ENCODE measurements around the gene TLE5.
"Not testable (repeated sequence)": the region's sequence is repeated elsewhere in the genome, so short reads cannot be mapped to it uniquely, and the experiment has no call there.

Gene TLE5

DNA sequence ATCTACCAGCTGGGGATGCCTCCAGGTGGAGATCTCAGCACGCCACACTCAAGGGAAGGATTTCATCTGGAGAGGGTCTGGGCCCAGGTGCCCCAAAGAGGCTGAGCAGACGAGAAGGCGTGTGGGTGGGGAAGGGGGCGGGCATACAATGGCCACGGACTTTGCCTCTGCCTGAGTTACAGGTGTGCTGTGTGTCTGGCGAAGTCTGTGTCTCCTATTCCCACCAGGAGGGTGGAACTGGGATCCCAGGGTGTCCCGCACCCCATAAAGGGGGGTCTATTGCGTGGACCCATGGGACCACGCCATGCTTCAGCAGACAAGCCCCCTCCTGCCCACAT lies 36.8 kb downstream of the TLE5 start:
- no peak for DNase-seq (ENCODE audit: low spot score)

DNA sequence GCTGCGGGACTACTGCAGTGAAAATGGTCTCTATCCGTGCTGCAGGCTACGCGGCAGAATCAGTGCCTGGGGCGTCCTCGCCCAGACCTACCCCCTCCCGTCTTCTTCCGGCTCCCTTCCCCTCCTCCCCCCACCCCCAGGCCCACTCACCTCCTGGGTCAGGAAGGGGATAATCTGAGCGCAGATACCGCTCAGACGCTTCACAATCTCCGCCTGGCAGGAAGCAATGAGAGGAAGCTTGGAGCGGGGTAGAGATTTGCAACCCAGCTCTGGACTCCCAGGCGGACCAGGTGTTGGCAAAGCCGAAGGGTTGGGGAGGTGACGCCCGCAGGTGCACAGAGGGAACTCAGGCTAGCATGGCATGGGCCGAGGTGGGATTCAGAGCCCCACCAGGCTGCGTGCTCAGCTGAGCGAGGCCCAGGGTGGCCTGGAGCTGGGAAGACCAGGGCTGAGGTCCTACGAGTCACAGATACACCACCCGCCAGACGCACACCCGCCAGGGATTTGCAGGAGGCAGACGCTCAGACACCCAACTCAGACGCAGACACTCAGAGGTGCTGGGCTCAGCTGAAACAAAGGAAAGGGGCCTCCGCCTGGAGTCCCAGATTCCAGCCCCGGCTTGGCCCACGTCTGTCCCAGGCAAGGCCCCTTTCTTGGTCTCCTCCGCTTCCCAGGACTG lies 37.3 kb downstream of the TLE5 start:
- DNase-seq (ENCODE audit: low spot score) = no peak

DNA sequence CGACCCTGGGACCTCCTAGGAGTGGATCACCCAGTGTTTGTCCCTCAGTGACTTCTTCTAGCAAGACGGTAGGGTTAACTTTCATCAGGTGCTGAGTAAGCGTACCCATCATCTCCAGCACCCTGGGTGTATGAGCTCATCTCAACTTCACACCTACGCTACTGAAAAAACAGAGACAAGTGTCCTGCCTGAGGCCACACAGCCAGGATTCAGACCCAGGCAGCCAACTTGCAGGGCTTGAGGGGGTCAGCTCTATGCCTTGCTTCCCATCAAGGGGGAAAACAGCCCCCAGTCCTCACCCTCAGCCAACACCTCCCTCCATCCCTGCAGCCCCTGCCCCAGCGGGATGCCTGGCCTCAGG lies 37.8 kb downstream of the TLE5 start:
- DNase-seq (ENCODE audit: low spot score) = no peak

DNA sequence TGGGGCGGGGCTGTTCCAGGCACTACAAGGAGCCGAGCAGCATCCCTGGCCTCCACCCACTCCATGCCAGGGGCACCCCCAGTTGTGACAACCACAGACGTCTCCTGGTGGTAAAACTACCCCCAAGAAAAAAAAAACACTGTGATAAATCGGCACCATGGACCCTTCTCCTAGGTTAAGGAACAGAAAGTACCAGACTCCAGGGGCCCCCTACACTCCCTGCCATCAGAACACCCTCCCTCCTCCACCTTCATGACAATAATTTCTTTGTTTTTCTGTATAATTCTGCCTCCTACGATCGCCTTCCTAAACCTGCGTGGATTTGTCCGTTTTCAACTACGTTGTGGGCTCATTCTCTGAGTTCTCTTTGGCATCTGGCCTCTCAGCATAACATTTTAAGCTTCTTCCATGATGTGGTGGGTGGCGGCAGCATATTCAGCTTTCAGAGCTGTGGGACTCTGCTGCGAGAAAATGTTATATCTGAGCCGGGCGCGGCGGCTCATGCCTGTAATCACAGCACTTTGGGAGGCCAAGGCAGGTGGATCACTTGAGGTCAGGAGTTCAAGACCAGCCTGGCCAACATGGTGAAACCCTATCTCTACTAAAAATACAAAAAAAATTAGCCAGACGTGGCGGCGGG lies 41.9 kb downstream of the TLE5 start:
- no peak for DNase-seq (ENCODE audit: low spot score)

DNA sequence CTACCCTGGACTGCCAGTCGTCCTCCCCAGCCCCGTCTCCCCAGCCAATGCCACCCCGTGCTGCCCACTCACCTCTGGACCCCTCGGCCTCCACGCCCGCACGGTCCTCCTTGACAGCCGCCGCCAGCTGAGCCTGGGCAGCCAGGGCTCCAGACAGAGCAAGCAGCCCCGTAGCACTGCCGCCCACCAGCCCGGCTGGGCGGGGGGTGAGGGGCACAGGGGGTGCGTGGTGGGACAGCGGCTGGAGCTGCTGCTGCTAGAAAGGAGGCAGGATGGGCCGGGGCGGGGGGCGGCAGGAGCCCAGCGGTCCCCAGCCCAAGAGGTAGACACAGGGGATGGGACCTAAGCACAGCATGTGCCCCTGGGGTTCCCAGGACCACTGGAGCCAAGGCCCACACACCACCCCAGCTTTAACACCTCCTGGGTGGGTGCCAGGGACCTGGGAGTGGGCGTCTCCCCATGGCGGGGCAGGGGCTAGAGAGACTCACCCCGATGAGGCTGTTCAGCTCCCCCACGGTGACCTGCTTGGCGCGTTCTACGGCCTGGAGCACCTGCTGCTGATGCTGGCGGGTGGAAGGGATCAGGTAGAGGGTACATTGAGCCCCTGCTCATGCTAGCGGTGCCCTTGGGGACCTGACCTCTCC lies 43.0 kb downstream of the TLE5 start:
- DNase-seq (ENCODE audit: low spot score) = no peak

DNA sequence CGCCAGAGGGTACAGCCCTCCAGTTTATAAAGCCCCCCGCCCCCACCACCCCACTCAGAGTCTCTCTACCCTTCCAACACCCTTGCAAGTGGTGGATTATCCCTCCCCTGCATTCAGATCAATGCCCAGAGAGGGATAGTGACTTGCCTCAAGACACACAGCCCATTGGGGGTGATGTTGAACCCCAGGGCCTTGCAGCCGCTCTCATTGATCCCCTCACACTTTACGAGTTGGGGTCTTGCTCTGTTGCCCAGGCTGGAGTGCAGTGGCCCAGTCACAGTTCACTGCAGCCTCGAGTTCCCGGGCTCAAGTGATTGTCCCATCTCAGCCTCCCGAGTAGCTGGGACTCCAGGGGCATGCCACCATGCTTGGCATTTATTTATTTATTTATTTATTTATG lies 44.4 kb downstream of the TLE5 start:
- DNase-seq (ENCODE audit: low spot score) = no peak

DNA sequence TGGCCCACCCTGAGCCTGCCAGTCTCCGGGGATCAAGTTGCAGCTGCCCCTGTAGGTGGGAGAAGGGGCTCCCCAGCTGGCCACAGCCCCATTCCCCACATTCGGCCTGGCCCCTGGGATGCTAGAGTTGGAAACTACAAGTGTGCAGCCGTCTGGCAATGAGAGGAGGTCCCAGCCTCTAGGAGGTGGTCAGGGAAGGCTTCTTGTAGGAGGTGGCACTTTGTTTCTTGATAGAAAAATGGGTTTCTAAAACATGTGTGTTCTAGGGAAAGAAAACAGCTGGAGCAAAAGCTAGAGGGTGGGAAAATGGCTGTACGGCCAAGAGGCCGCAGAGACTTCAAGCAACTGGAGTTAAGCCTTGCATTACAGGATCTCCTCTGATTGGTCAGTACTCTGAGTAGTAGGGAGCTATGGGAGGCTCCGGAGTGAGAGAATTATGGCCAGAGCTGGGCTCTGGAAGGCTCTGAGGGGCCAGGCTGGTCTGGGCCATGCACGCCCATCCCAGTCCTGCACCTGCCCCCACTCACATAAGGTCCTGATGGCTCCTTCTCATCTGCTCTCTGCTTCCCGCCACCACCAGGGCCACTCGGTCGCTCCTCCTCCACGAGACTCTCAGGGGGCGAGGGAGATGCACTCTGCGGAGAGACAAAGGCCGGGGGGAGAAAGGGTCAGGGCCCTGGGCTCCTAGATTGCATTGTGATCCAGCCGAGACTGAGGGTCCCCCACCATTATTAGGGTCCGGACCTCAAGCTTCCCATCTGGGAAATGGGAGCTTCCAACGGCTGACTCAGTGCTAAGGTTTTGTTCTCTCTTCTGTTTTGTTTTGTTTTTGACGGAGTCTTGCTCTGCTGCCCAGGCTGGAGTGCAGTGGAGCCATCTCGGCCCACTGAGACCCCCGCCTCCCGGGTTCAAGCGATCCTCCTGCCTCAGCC lies 46.9 kb downstream of the TLE5 start:
- DNase-seq (ENCODE audit: low spot score) = no peak

DNA sequence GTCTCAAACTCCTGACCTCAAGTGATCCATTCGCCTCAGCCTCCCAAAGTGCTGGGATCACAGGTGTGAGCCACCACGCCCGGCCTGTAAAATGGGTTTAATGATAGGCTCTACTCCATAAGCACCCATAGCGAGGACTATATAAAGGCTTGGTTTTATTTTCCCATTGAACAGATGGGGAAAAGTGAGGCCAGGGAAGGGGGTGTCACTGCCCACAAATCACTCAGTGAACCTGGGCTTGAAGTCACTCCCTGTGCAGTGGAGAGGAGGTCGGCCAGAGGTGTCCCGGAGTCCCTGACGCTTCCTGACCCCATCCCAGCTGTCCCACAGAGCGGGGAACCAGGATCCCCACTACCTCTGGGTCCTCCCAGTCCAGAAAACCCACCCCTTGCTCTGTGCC lies 48.2 kb downstream of the TLE5 start:
- no peak for DNase-seq (ENCODE audit: low spot score)

DNA sequence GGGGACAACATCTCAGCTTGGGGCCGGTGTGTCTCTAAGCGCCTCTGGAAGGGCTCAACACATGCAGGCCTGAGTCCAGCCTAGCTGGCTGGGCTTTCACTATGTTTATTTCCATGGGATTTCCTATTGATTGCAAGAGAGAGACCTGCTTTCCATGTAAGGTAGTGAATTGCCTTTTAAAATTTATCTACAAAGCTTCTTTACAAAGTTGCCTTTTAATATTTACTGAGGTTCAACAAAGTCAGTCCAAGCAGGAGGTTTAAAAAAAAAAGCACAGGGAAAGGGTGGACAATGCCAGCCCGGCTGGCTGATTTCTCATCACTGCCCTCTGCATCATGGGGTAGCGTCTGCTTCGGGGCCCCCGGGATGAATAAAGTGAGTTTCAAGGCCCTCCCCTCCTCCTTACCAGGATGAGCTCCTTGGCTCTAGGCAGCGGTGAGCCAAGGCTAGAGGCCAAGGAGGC lies 49.0 kb downstream of the TLE5 start:
- DNase-seq (ENCODE audit: low spot score) = no peak

DNA sequence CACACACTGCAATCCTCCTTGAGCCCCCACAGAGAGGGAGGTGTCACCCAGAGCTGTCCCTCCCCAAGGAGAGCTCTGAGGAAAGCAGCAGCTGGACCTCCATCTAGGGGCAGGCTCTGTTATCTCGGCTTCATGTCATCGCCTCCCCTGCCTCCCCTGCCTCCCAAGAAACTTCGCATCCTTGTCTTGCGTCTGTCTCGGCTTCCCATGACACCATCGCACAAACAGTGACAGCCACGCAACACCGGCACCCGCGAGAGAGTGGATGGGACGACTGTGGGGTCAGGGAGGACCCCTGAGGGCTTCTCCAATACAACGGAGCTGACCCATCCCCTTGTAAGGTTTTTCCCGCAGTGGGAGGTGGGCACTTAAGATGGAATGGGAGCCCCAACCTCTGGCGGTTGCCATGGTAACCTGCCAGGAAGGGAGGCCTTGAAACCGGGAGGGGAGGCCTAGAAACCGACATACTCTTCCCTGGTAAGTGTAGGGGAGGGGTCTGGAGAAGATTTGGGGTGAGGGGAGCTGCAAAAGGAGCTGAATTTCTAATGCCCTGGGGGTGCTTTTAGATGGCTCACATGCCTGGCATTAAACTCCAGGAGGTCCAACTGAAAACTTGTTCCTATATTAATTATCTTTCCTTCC lies 49.6 kb downstream of the TLE5 start:
- DNase-seq (ENCODE audit: low spot score) = no peak

DNA sequence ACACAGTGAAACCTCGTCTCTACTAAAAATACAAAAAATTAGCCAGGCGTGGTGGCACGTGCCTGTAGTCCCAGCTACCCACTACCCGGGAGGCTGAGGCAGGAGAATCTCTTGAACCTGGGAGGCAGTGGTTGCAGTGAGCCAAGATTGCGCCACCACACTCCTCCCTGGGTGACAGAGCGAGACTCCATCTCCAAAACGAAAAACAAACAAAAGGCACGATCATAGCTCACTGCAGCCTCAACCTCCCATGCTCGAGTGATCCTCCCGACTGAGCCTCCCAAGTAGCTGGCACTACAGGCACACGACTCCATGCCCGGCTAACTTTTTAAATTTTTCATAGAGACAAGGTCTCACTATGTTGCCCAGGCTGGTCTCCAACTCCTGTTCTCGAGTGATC lies 50.2 kb downstream of the TLE5 start:
- not testable (repeated sequence) for DNase-seq (ENCODE audit: low spot score)

DNA sequence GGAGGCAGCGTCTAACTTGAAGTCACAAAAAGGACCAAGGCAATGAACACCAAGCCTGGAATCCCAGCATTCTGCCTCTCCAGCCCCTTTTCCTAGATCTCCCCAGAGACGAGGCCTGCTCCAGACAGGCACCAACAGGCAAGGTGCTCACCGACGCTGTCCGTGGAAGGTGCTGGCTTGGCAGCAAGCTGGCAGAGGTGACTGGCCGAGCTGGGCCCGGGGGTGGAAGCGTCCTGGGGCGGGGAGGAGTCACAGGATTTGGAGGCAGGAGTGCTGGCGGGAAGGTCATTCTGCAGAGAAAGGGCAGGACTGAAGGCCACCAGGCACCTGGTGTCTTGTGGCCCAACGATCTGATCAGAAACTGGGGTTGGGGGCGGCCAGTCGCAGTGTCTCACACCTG lies 51.4 kb downstream of the TLE5 start:
- no peak for DNase-seq (ENCODE audit: low spot score)

DNA sequence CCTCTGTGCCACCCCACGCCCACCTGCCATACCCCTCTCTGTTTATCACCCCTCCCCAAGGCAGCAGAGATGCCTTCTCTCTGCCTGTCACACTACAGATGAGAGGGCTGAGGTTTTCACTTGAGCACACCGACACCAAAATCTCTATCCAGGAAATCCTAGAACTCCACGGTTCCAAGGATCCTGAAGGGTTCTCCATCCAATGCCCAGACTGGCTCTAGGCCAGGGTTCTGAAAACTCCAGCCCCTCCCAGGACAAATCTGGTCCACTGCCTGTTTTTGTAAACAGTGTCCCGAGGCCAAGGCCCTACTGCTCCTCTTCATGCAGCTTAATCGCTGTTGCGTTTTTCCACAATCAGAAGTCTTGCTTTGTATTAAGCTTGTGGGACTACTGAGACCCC lies 53.3 kb downstream of the TLE5 start:
- DNase-seq (ENCODE audit: low spot score) = no peak

DNA sequence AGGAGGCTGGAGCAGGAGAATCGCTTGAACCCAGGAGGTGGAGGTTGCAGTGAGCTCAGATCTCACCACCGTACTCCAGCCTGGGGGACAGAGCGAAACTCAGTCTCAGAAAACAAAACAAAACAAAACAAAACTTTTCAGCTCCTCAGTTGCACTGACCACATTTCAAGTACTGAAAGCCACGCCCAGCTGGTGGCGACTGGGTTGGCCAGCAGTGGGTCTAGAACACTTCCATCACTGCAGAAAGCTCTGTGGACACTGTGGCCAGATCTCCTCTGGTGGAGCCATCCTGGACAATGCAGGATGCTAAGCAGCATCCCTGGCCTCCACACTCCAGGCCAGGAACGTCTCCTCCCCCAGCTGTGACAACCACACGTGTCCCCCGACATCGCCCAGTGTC lies 54.3 kb downstream of the TLE5 start:
- DNase-seq (ENCODE audit: low spot score) = no peak

DNA sequence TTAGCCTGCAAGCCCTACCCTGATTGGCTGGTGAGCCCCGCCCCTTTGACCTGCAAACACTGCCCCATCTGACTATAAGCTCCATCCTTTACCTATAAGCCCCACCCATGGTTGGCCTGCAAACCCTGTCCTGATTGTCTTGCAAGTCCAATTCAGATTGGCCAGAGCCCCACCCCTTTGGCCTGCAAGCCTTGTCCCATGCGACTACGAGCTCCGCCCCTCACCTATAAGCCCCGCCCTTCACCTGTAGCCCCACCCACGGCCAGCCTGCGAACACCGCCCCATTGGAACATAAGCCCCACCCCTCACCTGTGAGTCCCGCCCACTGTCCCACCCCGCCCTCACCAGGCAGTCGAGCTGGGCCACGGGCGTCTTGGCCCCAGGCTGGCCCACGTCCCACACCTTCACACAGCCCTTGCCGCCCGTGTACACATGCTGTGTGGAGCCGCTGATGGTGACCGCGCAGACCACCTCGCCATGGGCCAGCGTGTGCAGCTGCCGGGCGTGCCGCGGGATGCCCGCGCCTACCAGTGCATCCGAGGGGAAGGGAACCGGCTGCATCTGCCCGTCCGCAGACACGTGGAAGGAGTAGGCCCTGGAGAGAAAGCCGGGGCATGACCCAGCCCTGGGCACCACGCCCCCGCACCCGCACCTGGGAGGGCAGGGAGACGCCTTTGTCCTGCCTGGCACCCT lies 56.1 kb downstream of the TLE5 start:
- no peak for DNase-seq (ENCODE audit: low spot score)

DNA sequence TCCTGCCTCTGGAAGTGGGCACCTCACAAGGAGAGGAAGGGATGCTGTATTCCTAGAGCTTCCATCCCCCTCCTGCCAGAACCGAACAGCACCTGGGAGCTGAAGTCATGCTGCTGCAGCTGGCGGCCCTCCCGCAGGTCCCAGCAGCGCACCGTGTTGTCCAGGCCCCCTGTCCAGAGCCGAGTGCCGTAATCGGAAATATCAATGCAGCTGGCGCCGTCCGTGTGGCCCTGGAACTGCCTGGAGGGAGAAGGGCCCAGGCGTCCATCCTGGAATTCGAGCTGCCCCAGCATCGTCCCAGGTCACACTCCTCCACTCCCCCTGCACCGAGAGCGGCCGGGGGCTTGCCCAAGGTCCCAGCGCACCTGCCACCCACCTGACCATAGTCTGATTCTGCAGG lies 57.0 kb downstream of the TLE5 start:
- no peak for DNase-seq (ENCODE audit: low spot score)

DNA sequence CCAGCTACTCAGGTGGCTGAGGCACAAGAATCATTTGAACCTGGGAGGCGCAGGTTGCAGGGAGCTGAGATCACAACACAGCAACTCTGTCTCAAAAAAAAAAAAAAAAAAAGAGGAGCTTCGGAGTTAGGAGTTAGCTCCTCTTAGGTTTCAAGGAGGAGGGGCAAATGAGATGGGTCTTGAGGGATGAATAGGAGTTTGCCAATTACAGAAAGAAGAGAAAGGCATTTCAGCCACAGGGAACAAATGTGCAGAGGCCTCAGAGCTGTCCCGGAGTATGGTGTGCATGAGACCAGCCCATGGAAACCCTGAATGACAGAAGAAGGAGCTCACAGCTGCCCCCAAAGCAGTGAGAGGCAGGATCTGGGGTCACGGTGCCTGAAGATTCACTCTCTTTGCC lies 57.8 kb downstream of the TLE5 start:
- DNase-seq (ENCODE audit: low spot score) = no peak

DNA sequence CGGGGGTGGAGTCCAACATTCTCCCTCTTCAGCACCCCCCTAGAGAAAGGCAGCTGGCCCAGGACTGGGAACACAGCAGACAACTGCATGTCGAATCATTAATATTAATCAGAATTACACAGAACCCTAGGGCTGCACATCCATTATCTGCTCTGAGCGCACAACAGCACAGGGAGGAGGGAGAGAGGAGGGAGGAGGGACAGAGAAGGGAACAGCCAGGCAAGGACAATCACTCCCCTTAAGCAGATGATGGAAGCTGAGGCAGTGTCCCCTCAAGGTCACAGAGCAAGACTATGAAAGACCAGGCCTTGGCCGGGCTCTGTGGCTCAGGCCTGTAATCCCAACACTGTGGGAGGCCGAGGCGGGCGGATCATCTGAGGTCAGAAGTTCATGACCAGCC lies 59.2 kb downstream of the TLE5 start:
- DNase-seq (ENCODE audit: low spot score) = no peak
